Activated CD8-positive, alpha-beta memory T cell treated with anti-CD3 and anti-CD28 coated beads, Interleukin-2, amount 50 U/mL, for 48 hours (primary cell): ENCODE results near the gene EXOSC5.
"Not testable (repeated sequence)": the region's sequence is repeated elsewhere in the genome, so short reads cannot be mapped to it uniquely, and the experiment has no call there.

Experiments
- DNase-seq: peaks from one replicate; pipeline ENCODE4 v3.0.0-alpha.2; 2020

Gene EXOSC5

DNA sequence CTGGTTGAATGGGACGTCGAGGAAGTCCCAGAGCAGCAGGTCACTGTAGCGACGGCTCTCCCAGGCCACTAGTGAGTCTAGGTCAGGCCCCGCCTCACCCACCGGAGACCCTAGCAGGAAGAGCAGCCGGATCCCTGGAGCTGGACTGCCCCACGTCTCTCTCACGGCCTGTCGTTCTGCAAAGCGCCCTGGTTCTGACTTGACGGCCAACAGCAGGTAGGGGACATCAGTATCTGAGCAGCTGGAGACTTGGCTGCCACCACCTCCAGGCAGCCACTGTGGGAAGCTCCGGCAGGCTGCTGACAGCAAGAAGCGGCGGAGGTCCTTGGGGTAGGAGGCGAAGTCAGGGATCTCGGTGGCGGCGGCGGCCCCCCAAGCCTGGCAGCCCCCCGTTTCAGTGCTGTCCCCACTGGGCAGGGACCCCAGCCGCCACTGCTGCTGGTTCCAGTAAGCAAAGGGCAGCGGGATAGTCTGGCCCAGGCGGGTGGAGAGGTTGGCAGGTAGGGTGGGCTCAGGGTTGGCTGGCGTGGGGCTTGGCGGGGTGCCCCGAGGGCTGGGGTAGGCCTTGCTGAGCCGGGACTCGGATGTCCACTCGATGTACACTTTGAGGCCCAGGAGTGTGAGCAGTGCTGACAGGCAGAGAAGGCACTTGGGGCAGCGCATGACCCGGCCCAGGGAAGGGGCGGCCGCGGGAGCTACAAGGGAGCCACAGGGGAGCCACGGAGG is 29.1 kb upstream of the EXOSC5 start:
- no peak for DNase-seq

DNA sequence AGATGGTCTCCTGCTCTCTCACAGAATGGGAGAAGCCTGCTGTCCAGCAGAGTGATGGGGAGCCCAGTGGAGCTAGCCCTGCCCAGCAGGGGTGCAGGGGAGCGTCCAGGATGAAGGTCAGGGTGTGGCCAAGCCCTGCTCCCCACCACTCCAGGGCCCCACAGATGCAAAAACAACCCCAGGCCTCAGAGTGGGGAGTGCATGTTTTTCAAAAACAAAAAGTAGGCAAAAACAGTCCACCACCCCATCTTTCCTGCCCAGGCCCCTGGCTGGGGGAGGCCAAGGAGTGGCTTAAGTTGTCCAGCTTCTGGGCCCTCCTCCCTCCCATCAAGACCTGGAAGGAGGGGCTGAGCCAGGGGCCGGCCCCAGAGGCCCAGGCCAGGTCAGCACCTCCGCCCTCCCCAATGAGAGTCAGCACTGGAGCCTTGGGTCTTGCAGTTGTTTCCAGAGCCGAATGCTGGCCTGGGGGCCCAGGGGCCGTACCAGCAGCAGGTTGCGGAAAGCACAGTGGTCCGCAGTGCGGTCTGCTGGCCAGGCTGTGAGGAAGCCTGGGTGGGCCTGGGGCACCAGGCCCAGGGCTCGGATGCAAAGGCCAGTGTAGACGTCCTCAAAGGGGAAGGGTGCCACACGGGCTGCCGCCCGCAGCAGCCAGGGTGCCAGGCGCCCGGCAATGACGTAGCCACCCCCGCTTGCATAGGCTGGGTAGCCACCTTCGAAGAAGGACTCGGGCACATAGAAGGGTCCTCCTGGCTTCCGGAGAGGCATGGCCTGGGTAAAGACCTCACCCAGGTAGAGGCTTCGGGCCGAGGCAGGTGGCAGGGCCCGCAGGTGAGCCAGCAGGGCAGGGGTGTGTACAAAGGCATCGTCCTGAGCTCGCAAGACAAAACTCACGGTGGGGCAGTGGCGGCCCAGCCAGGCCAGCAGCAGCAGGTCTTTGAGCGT is 28.3 kb upstream of the EXOSC5 start:
- DNase-seq: no peak

DNA sequence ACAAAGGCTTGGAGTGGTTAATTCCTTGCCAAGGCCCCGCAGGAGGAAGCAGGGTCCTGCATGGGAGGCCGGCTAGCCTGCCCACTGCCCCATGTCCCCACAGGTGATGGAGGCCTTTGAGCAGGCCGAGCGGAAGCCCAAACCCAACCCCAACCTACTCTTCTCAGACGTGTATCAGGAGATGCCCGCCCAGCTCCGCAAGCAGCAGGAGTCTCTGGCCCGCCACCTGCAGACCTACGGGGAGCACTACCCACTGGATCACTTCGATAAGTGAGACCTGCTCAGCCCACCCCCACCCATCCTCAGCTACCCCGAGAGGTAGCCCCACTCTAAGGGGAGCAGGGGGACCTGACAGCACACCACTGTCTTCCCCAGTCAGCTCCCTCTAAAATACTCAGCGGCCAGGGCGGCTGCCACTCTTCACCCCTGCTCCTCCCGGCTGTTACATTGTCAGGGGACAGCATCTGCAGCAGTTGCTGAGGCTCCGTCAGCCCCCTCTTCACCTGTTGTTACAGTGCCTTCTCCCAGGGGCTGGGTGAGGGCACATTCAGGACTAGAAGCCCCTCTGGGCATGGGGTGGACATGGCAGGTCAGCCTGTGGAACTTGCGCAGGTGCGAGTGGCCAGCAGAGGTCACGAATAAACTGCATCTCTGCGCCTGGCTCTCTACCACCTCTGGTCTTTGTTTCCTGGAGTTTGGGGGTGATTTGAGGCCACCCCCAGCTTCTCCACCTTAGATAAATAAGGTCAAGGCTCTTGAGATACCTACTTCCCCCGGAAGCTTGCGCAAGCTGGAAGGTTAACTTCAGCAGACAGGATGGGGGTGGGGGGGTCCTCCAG is 27.4 kb upstream of the EXOSC5 start:
- DNase-seq: no peak

DNA sequence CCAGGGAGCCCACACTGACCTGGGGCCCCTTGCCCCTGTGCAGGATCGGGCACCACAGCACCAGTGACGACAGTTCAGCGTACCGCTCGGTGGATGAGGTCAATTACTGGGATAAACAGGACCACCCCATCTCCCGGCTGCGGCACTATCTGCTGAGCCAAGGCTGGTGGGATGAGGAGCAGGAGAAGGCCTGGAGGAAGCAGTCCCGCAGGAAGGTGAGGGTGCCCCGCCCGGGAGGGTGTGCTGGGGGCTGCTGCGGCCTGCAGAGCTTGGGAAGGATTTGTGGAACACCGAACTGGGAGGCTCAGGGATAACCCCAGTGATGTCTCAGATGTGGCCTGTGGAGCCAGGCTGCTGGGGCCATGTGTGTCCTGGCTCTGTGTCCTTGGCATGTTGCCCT is 25.8 kb upstream of the EXOSC5 start:
- DNase-seq: no peak

DNA sequence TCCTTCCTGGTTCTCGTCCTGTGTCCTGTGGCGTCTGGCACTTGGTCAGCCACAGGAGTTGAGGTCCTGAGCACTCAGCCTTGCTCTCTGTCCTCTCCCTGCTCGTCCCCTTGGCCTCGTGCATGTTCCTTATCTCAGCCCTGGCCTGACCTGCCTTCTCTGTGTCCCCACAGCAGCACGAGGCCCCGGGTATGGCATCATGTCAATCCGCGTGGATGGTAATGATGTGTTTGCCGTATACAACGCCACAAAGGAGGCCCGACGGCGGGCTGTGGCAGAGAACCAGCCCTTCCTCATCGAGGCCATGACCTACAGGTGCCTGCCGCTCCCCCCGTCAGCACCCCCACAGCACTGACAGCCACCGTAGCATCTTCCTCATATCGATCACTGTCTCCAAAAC is 25.3 kb upstream of the EXOSC5 start:
- no peak for DNase-seq

DNA sequence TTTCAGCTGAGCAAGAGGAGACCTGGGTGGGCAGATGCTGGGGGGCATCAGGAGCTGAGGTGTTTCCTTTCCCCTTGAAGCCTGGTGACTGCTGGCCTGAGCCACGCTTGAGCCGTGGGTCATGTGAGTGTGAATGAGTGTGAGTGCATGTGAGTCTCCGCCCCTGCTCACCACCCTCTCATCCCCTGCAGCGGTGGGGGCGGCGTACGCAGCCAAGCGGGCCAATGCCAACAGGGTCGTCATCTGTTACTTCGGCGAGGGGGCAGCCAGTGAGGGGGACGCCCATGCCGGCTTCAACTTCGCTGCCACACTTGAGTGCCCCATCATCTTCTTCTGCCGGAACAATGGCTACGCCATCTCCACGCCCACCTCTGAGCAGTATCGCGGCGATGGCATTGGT is 24.8 kb upstream of the EXOSC5 start:
- DNase-seq: no peak

DNA sequence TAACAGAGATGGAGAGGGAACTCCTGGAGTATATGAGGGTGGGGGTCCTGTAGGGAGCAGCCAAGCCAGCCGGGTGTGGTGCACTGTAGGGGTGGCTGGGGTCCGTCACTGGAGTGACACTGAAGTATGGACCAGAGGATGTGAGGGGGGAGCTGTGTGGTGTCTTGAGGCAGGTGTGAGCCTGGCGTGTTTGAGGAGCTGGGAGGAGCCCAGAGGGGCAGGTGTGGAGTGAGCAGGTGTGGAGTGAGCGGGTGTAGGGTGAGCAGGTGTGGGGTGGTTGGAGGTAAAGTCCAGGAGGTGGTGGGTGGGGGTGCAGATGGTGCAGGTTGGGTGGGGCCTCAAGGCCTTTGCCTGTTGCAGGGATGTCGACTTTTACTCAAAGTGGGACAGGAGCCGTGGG is 24.2 kb upstream of the EXOSC5 start:
- DNase-seq: no peak

DNA sequence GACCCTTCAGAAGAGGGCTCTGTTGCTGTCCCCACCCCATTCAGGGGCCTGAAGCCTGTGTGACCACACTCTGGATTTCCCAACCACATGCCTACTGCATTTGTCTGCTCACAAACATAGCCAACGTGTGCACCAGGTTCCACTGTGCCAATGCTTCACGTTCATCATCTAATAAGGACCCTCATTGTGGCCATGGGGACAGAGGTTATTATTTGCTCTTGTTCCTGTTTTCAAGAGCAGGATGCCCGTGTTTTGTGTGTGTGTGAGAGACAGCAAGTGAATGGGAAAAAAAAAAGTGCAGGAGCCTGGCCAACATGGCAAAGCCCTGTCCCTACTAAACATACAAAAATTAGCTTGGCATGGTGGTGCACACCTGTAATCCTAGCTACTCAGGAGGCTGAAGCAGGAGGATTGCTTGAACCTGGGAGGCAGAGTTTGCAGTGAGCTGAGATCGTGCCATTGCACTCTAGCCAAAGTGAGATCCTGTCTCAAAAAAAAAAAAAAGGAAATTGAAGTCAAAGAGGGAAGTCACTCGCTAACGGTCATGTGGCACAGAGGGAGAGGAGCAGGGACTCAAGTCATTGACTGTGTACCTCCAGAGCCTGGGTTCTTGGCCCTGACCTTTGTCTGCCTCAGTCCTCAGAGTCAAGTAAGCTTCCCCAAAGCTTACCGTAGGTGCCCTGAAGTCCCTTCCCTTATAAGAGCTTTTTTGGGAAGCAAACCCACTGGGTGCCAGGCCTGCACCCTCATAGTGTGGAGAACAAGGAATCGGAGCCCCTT is 23.1 kb upstream of the EXOSC5 start:
- DNase-seq: no peak

DNA sequence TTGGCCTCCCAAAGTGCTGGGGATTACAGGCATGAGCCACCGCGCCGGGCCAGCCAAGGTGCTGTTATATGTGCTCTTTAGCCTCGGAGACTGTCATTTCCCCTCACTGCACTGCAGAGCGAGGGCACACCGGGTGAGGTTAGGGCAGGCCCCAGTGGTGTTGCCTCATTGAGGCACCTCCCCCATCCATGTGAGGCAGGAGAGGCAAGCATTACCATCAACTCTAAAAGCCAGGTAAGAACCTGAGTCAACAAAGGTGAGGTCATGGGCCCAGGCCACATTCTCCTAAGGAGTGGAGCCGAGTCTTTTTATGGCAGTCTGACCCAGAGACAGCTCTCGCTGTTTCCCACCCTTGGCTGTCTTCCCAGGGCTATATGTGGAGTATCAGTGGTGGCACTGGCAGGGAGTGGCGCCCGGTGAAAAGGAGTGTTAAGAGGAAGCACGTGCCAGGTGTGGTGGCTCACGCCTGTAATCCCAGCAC is 19.1 kb upstream of the EXOSC5 start:
- DNase-seq: no peak

DNA sequence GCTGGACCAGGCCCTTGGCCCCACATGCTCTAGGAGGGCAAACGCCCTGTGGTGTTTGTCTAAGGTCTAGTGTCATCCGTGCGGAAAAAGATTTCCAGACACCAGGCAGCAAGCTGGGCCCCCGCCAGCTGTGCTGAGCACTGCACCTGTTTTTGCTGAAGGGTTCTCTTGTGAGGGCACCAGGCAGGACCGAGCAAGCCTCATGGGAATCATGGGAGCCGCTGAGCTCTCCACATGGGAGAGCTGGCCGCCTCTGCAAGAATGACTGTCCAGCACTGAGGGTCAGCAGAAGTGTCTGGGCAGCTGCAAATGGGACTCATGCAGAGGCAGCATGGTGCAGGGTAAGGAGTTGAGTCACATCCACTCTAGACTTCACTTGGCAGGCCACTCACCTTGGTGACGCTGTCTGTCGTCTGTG is 18.0 kb upstream of the EXOSC5 start:
- DNase-seq: no peak

DNA sequence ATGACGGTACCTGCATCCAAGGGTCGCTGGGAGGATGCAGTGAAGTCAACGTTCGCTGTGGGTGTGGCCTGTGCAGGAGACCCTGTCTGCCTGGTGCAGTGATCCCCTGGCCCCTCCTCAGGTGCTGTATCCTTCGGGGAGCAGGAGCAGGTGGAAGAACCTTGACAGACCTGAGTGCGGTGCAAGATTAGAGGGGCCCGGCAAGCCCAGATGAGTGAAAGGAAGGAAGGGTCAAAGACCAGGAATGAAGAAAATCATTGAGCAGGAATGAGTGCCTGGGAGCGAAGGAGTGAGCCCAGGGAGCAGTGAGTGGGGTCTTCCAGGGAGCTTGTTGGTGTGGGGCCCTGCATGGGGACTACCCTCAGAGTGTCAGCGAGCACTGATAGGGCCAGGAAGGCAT is 17.3 kb upstream of the EXOSC5 start:
- DNase-seq: no peak

DNA sequence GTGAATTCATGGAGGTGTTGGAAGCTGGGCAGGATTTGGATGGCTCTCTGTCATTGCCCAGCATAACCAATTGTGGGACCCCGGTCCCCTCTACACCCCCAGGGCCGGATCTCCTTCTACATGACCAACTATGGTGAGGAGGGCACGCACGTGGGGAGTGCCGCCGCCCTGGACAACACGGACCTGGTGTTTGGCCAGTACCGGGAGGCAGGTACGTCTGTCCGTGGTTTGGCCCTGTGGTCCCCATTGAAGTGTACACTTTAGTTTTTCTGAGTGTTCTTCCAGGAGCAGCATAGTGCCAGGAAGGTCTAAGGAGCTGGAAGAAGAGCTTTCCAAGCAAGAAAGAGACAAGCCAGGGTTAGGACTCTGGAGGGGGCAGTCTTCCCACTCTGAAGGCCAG is 16.8 kb upstream of the EXOSC5 start:
- DNase-seq: no peak

DNA sequence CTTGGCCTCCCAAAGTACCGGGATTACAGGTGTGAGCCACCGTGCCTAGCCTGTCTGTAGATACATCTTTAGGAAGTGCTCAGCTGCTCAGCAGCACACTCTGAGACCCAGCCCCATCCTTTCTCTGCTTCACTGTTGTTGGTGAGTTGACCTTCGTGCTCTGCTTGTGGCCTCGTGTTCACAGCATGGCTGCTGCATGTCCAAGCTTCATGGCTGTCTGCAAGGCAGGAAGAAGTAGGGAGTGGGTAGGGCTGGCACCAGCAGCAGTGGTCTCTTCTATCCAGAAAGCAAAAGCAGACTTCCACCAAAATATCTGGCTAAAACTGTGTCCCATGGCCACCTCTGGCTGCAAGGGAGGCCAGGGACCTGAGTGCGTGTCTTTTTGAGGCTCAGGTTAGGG is 15.8 kb upstream of the EXOSC5 start:
- no peak for DNase-seq

DNA sequence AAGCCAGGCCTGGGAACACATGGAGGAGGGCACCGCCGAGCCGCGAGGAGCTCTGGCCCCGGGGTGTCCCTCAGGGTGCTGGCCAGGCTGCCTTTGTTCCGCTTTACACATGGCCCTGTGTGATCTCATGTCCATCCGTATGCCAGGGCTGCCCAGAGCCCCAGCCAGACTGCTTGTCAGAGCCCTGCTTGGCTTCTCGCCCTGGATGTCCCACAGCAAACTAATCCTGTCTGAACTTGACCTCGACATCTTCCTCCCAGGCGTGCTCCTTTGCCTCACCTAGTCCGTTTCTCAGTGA is 14.8 kb upstream of the EXOSC5 start:
- DNase-seq: no peak

DNA sequence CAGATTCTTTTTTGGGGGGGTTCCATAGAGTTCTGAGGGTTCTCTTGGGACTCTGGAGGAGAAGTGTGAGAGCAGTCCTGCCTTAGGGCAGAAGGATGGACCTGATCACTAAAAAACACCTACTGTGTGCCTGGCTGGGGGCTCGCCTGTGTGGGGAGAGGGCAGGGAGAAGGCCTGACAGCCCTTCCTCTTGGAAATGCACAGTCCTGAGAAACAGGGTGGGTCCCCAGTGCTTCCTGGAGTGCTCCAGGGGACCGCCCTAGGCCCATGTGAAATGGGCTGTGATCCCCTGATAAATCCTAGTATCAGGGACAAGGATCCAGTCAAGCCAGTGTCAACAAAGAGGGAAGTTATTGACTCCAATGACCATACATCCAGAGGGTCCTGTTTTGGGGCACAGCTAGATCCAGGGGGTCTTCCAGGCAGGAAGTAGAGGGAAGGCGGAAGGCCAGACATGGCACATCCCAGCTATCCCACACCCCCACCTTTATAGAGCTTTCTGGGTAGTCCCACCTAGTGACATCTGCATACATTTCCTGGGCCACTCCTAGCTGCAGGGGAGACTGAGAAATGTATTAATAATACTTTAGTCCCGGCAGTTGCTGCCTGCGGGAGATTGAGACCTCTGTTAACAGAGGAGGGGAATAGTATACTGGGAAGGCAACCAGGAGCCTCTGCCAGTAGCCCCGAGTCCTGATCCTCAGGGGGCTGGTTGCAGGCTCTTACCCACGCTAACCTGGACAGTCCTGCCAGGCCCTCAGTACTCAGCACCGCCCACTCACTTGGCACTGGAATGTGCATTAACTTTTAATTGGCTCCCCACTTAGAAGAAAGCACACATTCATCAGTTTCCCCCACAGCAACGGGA is 14.2 kb upstream of the EXOSC5 start:
- DNase-seq: no peak

DNA sequence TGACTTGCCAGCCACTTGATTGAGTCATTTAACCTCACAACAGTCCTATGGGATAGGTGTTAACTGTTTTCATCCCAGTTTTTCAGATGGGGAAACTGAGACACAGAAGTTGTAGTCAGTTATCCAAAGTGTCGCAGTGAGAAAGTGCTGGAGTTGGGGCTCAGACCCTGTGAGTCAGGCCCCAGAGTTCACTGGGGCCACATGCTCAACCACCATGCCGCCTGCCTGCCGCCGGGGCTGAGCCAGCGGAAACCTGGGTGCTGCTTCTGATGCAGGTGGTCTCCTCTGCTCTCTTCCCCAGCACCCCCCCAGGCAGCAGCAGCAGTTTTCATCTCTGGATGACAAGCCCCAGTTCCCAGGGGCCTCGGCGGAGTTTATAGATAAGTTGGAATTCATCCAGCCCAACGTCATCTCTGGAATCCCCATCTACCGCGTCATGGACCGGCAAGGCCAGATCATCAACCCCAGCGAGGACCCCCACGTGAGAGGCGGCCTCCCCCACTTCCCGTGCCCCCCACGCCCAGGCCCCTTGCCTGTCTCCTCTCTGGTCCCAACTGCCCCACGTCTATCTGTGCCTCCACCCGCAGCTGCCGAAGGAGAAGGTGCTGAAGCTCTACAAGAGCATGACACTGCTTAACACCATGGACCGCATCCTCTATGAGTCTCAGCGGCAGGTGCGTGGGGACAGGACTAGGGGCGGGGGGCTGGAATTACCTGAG is 13.3 kb upstream of the EXOSC5 start:
- no peak for DNase-seq

DNA sequence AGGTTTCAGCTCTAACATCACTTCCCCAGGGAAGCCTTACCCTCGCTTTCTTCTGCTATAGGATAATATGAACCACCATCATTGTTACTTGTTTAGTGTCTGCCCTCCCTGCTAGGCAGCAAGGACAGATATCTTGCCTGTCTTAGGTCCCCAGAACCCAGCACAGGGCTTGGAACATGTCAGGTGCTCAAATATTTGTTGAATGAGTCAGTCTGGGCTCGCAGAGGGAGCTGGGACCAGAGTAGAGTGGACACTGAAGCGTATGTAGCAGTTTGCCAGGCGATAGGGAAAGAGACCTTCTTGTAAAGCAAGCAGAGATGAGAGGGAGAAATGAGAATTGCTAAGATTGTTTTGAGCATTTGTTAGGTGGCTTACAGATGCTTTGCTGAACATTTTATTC is 12.1 kb upstream of the EXOSC5 start:
- no peak for DNase-seq

DNA sequence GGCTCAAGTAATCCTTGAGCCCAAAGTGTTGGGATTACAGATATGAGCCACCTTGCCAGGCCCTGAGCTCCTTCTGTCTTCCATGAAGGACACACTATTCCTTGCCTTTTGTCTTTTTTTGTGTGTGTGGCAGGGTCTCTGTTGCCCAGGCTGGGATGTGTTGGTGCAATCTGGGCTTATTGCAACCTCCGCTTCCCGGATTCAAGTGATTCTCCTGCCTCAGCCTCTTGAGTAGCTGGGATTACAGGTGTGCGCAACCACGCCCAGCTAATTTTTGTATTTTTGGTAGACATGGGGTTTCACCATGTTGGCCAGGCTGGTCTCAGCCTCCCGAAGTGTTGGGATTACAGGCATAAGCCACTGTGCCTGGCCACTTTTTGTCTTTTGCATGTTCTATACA is 11.7 kb upstream of the EXOSC5 start:
- not testable (repeated sequence) for DNase-seq

DNA sequence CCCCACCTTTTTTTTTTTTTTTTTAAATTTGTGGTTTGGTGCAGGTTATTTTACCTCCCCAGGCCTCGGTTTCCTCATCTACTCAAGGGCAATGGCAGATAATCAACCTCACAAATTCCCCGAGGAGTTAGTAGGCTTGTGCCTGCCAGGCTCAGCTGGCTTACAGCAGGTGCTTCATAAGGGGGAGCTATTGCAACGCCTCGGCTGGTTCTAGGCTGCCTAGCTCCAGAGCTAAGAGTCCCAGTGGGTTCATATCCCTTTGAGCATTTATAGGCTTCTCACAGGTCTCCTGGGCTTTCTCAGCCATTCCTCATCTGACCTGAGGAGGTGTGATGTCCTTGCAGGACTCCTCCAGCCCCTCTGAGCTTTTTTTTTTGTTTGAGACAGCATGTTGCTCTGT is 11.1 kb upstream of the EXOSC5 start:
- no peak for DNase-seq

DNA sequence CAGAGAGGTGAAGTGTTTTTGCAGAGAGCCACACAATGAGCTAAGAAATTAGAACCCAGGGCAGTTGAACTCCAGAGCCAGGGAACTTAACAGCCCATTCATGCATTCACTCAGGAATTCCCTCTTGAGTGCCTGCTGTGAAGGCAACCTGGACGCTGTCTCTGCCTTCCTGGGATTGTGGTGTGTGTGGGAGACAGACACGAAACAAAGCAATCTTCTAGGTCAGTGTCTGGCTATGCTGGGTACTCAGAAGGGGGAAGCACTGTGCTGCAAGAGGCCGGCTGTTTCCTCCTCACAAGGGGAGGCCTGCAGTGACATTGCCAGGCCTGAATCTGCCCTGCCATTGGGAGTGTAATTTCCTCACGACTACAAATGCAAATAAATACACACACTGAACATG is 10.1 kb upstream of the EXOSC5 start:
- no peak for DNase-seq

DNA sequence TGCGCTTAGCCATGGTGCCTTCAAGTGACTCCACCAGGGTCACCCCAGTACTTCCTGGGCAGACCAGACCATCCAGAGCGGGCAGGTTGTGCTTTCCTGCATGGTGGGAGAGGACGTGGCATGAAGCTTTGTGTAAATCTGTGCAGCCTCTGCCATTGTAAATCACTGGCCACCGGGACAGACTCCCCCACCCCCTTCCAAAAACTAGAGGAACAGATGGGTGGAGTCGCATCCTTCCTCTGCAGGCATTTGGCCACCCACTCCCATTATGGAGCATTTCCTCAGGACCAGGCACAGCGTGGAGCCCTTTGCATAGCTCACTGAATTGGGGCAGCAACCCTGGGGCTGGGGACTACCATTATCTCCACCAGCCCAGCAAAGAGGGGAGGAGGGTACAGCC is 8.6 kb upstream of the EXOSC5 start:
- DNase-seq: no peak
